NCI-H524 (cell line): ENCODE results near the gene MVK.

Experiments
- DNase-seq, 2 experiments: peaks; one replicate each; lab custom pipeline; 2025; lab: John Stamatoyannopoulos, UW

The MVK gene

DNA sequence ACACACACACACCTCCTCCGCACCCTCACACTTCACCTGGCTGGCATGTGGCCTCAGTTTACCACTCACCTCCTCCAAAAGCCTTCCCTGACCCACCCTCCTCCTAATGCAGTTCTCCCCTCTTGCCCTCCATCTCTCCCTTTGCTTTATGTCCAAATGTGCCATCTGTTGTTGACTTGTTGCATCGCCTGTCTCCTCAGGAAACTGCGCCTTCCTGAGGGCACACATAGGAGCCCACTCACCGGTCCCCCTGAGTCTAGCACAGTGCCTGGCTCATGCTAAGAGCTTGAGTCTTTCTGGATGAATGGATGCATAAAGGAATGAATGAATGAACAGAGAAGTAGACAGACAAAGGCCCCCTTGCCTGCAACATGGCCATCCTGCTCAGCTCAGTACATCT is 34.0 kb downstream of the MVK start:
- DNase-seq = peak in 1 of 2 experiments; percentile 22

DNA sequence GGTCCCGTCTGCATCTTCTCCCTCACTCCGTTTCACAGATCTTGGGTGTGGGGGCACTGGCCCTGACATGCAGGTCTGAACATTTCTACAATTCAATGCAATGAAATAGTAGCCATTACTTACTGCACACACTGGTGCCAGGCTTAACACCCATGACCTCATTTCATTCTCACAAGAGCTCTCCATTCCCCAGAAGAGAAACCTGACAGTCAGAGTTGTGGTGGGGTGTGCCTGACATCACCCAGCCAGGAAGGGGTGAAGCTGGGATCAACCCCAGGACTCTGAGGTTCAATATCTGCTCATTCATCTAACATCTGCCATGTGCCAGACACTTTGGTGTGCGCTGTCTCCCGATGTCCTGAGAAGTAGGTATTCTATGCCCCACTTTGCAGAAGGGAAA is 34.7 kb downstream of the MVK start:
- DNase-seq = peak in 1 of 2 experiments; percentile 30

DNA sequence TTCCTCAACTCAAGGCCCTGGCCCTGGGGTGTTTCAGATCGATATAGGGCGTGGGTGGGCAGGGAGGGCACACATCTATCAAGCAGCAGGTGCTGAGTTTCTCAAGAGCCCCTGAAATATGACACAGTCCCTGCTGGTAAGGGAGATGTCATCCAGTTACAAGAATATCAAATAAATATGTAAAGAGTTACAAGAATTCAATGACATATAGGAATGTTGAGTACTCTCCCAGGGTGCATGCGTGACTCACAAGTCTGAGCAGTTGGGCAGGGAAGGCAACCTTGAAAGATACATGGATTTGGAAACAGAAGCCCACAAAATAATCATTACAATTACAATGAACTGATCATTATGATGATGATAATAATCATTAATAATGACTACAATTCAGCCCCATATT is 35.2 kb downstream of the MVK start:
- no peak for DNase-seq

DNA sequence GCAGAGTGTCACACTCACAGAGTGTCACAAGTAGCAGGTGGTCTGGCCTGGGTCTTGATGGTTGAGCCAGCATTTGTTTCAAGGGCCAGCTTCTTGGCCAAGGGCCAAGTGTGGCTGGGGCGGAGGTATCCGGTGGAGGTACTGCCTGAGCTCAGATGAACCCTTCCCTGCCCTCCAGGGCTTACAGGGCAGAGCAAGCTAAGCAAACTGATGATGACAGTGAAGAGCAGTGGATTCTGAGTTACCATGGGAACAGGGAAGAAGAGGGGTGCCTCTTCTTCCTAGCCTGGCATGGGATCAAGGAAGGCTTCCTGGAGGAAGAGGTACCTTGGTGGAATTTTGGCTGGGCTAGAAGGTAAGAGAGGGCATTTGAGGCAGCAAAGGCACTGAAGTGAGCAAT is 35.7 kb downstream of the MVK start:
- DNase-seq = peak; percentile 30 to 59

DNA sequence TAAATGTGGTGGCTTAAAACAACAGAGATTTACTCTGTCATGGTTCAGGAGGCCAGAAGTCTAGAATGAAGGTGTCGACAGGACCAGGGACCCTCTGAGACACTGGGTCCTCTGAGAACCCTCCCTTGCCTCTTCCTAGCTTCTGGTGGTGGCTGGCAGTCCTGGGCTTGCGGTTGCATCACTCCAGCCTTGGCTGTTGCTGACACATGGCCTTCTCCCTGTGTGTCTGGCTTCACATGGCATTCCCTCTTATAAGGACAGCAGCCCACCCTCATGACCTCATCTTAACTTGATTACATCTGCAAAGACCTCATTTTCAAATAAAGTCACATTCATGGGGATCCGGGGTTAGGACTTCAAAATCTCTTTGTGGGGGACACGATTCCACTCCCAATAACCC is 36.9 kb downstream of the MVK start:
- no peak for DNase-seq

DNA sequence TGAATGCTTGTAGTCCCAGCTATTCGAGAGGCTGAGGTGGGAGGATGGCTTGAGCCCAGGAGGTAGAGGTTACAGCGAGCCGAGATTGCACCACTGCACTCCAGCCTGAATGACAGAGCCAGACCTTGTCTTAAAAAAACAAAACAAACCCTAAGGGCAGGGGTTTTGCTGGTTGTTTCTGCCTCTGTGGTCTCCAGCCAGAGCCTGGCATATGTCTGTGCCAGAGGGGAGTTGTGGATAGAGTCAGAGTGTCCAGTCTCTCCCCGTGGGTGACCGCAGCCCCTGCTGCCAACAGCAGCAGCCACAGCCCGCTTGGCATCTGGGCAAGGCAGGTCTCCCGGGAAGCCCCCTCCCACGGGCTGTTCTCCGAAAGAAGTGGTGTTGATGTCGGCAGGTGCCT is 37.6 kb downstream of the MVK start:
- no peak for DNase-seq

DNA sequence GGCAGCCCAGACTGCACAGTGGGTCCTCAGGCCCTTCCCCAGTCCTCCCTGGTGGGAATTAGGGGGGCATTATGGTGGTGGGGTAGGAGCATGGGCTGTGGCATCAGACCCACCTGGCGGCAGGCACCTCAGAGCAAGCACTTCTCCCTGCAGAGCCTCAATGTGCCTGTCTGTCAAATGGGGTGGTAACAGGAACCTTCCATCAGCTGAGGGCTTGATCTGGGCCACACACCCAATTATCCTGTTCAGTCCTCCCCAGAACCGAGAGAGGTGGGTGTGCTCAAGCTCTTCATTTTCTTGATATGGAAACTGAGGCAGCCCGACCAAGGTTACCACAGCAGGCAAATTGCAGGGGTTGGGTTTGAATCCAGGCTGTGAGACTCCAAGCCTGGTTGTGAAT is 38.4 kb downstream of the MVK start:
- DNase-seq = no peak

DNA sequence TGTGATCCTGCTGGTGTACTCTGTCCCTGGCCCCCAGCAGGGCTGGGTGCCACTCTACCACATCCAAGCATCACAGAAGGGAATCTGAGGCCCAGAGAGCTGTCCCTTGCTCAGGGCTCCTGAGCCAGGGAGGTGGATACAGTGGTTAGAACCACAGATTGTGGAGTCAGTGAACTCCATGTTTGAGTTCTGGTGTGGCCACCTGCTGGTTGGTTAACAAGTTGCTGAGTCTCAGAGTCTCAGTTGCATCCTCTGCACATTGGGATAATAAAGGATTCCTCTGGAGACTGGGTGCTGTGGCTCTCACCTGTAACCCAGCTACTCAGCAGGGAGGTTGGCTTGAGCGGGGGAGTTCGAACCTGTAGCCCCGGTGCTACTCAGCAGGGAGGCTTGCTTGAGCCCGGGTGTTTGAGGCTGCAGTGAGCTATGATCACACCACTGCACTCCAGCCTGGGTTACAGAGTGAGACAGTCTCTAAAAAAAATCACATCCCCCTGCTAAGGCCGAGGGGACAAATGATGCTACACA is 39.4 kb downstream of the MVK start:
- peak in 1 of 2 experiments; percentile 43 for DNase-seq

DNA sequence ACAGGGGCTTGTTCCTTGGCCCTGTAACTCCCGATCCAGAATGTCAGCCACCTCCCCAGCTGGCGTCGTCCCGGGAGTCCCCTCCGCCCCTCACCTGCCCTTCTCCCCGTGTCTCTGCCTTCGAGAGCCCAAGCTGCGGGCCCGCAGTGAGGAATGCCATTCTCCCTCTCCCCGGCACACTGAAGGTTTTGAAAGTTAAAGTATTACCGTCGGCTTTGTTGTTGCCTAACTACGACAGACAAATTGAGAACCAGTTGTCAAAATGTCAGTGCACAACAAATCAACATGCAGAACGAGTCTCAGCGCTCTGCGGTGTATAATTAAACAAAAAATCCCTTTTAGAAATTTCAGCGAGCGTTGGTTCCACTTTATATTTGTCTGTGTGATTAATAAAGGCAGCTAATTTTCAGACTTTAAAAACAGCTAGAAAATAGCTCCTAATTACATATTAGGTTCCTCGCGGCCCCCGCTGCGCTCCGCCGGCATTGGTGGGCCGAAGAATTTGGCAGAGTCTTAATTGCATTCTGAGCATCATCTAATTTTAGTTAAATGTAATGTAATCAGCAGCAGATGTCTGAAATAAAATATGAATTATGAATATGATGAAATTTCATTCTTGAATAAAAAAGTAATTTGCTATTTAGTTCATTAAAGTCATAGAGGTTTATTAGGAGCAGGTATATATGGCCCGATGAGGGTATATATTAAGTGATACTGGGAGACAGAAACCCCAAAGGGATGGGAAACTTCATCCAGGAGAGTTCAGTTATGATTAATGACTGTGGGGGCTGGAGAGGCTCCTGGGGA is 40.3 kb downstream of the MVK start:
- no peak for DNase-seq

DNA sequence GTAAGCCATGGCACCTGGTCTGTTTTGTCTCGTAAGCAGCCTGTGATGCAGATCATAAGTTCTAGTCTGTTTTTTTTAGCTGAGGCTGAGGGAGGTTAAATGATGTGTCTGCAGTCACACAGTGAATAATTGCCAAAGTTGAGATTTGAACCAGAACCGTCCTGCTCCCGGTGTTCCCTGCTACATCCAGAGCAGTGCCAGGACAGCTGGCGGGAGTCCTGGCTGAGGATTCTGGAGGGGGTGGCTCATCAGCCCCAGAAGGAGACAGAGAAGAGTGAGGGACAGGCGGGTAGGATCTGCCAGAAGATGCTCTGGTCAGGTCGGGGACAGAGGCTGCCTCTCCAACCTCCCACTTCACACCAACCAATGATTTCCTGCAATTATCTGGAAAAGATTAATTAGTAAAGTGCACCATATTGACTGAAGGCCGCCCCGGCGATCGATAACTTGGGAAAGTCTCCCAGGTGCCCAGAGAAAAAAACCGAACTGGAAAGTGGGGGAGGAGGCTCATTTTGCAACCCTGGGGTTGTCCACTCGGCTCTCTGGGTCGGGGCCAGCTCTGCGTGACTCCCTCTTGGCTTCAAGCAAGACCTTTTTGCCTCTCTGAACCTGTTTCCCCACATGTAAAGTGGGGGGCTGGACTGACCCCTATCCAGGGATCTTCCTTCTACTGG is 42.1 kb downstream of the MVK start:
- no peak for DNase-seq

DNA sequence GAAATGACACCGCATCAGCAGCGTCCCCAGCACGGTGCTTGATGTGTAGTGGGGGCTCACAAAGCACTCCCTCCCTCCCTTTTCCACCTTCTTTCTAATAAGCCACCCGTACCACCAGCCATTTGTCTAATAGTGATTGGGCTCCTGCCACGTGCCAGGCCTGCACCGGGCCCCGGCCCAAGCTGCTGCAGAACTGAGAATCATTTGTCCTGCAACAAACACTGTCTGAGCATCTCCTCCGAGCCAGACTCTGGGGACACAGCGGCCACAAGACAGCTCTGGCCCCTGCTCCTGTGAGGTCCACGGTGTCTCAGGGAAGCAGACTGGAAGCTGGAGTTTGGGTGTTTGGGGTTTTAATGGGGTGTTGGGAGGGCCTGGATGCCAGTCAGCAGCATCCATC is 43.9 kb downstream of the MVK start:
- no peak for DNase-seq

DNA sequence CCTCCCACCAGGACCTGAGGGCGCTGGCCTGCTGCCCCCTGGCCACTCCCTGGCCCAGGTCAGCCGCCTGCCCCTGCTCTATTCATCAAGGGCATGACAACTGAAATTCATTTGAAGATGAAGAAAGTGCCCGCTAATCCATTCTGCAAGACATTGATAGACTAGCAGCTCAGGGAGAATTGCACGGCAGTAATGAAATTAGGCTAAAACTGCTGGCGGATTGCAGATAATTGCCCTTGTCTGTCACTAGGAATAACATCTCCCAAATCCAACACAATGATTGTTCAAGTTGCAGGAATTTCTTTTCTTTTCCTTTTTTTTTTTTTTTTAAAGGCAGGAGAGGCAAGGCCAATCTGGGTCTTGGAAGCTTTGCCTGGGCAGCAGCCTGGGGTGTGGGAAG is 44.5 kb downstream of the MVK start:
- no peak for DNase-seq

DNA sequence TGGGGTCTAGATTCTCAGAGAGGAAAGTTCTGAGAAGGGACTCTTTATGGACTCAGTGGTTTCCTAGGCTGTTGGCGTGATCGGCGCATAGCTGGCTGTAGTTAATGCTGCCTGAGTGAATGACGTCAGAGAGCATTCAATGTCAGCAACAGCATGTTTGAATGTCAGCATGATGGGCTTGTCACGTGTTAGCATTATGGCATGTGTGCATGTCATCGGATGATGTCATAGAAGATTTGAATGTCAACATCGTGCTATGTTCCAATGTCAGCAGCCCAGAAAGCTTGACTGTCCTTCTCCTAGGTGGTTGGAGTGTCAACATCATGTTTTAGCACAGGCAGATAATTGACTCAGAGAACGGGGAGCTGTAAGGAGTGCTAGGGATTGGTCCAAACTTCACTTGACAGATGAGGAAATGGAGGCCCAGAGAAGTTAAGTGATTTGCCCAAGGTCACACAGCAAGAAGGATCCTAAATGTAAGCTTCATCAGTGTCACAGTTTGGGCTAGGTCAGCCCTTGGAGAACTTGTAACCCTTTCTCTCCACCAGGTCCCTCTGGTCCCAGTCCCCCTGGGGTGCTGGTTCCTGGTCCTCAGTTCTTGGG is 45.5 kb downstream of the MVK start:
- DNase-seq = no peak

DNA sequence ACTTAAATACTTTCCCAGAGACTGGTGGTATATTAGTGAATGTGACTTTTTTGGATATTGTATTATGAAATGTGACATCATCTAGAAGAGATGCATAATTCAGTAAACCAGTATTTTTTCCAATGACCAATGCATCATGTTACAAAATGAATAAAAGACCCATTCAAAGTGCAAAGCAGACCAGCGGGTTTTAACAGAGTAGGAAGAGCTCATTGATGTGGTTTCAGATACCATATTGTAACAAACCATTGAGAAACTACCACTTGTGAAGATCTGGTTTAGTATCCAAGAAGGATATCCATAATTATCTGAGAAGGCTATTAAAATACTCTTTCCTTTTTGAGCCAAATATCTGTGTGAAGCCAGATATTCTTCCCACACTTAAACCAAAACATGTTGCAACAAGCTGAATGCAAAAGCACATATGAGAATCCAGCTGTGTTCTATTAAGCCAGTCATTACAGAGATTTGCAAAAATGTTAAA is 47.7 kb downstream of the MVK start:
- DNase-seq = no peak

DNA sequence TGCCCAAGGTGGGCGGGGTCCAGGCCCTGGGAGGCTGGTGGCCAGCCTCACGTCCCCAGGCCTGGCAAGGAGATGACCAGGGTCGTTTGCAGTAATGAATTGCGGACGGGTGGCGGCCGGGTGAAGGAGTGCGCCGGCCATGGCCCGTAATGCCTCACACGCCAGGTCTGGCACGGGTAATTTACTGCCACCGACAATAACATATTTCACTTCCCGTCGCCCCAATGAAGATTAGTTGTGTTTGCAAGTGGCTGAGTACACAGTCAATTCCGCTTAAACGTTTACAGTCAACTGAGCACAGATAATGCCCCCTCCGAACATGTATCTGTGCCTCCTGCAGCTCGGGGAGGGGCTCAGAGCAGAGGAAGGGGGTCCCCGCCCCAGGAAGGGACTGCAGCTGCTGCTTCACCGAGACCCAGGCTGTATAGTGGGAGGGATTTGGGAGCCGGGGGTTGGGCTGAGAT is 48.3 kb downstream of the MVK start:
- no peak for DNase-seq

DNA sequence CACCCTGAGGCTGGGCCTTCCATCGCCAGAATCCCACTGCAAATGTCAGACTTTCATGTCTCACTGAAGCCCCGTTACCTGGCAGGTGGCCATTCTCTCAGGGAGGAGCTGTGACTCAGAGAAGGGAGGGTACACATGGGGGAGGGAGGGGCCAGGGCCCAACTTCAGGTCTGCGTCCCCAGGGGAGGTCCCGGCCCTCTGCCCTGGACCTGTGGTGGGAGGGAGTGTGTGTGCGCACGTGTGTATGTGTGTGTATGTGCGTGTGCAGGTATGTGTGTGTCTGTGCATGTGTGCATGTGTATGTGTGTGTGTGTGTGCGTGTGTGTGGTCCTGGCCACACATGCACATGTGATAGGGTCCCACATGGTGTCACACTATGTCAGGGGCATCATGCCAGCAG is 50.9 kb downstream of the MVK start:
- no peak for DNase-seq

DNA sequence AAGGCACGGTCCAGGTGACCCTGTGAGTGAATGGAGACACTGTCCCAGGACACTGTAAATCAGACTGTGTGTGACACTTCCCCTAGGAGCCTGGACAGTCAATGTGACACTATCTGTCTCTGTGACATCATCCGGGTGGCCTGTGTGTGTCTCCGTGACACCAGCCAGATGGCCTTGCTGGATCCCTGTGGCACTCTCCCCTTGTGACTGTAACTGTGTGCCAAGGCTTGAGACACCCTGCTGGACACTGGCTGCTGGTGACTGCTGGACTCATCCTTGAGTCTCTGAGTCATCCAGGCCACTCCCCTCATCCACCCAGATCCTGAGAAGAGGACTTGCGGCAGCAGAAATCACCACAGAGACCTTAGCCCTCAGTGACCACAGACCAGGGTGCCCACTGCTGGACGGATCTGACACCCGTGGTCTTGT is 51.6 kb downstream of the MVK start:
- DNase-seq = no peak

DNA sequence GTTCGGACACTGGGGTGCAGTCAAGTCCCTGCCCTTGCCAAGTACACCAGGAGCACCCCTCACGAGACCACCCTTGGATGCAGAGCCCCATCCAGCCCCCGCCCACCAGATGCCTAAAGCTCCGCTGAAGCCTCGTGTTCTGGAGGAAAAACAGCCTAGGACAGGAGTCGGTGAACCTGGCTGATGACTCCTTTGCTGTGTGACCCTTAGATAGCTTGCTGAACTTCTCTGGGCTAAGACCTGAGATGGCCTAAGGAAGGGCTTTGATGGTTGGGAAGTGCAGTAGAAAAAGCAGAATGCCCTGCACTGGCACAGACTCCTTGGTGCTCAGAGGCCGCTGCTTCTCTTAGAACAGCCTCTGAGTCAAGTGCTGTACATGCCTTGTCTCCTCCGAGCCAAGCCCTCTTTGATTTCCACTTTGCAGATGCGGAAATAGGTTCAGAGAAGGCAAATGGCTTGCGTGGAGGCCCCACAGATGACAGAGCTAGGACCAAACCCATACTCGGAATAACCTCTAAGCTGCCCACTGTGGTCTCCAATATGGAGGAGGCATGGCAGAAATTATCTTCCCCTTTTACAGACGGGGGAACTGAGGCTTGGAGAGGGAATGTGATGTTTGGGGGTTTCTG is 52.3 kb downstream of the MVK start:
- no peak for DNase-seq

DNA sequence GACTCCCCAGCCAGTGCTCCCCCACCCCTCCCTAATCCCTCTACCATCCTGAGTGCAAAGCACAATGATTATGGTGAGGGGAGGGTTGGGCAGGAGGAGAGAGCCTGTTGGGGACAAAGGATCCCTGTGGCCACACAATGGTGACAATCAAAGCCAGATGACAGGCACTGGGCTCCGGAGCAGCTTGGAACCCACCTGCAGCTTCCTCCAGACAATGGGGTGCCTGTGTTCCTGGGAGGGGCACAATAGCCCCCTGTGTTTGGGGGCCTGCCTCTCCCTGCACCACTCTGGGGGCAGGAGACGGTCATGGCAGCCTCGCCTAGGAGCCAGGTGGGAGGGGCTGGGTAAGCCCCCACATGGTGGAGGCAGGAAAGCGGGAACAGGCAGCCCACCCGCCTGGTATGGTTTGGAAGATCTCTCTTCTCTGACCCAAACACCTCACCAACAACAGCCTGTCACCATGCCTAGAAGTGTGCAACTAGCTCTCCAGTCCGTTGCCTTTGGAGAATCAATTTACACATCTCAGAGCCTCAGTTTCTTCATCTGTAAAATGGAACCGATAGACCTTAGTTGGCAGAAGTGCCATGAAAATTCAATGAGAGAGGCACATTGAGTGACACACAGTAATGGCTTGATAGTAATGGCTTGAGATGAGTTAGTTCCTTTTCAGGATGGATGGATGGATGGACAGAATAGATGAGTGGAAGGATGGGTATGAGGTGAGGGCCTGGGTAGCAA is 53.0 kb downstream of the MVK start:
- no peak for DNase-seq

DNA sequence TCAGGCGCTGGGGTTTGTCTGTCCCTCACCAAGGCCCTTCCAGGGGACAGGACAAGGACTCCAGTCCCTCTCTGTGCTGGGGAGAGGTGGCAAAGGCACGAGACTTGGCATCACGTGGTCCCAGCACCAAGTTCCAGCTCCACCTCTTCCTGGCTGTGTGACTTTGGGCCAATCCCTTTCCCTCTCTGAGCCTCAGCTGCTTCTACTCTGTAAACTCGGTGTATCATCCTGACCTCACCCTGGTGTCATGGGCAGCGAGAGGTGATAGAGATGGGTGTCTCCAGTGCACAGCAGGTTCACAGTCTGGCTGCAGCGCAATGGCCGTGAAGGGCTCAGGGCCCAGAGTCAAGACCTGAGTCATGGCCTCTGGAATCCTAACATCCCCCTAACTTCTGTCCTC is 54.0 kb downstream of the MVK start:
- no peak for DNase-seq

DNA sequence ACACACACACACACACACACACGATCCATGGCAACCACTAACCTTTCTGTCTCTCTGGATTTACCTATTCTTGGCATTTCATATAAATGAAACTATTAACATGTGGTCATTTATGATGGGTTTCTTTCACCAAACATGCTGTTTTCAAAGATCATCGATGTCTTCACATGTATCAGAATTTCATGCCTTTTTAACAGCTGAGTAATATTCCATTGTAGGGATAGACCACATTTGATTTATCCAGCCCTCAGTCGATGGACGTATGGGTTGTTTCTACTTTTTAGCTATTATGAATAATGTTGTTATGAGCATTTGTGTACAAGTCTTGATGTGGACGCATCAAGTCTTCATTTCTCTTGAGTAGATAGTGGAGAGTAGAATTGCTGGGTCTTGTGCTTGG is 56.5 kb downstream of the MVK start:
- no peak for DNase-seq

DNA sequence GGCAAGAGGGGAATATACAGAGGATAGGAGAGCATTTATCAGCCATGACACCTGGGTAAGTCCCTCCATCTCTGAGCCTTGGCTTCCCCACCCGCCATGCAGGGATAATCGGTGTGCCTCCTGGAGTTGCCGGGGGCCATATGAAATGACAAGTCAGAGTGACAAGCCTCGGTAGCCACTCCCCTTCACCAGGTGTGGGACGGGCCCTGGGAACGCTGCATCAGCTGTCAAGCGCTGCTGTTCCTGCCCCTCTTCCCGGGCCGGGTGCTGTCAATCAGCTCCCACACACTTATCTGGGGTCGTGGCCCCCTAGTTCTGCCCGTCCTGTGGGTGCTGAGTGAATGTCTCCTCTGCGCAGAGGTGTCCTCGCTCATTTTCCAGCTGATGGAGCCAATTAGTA is 57.2 kb downstream of the MVK start:
- DNase-seq = no peak
